ENCODE results near the gene CORIN. TPM values are rescaled to one million over a fixed set of nuclear protein-coding genes. Genes with fewer than 3 reads are reported as not detected.

CORIN gene
- total RNA-seq, 1 experiment from 2014 or later = 3.5 TPM

DNA sequence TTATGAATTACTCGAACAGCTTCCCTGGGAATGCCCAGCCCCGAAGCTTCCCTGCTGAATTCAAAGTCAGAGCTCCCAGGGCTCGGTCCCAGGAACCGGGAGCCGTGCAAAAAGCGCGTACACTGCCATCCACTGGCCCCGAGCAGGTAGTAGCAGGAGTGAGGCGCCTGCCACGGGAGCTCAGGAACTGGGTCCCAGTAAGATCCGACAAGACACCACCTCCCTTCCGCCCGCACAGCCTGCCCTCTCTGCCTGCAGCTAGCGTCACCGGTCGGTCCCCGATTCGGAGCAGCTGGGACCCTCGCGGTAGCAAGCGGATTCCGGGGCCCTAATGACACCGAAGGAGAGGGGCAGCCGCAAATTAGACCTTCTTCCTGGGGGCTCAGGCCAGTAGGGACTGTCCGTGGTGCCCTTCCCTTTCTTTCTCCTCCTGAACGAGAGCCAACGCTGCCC, 1.2 kb downstream of the CORIN start:
- Histone ChIP-seq H3K79me2 (ENCODE audit: insufficient read depth, low read length) (no peaks in the 10 kb centered on the region), H3K4me2 (ENCODE audit: low read length) (no peak overlapping the region), H3K4me1 (ENCODE audit: control insufficient read depth in 1 of 2, insufficient read depth in 2 of 2, low read length in 2 of 2) (no peaks in the 10 kb centered on the region), H2AFZ (ENCODE audit: low read depth, low read length, poor library complexity, severe bottlenecking) (no peak overlapping the region), H3K4me3 (replicated peaks in 1 of 2; ENCODE audit: low read depth in 1 of 2, low read length in 2 of 2) (no peak overlapping the region), H3K9me2 (ENCODE audit: insufficient read depth) (no peaks in the 10 kb centered on the region), H3K27me3 (ENCODE audit: insufficient read depth, low read length) (no peaks in the 10 kb centered on the region), H3K27ac (ENCODE audit: low read depth, low read length) (no peak overlapping the region), H3K36me3 (ENCODE audit: control insufficient read depth in 1 of 2, insufficient read depth in 2 of 2, low read length in 2 of 2) (no peaks in the 10 kb centered on the region; a peak in 1 of 4 replicates), H3K9me3 (ENCODE audit: control insufficient read depth in 1 of 2, insufficient read depth in 1 of 2, low read depth in 1 of 2, low read length in 2 of 2) (no peaks in the 10 kb centered on the region), H4K20me1 (ENCODE audit: insufficient read depth) (no peaks in the 10 kb centered on the region), H3K9ac (ENCODE audit: low read length) (no peak overlapping the region)
- intact Hi-C loops (cut with micrococcal nuclease) = loop anchor here (10.0 kb wide), 1 partner anchor 132 kb away; no protein-coding TSS in a partner anchor
- BruUV-seq (replicated peaks) = no TSS peak
- TF ChIP-seq SIN3A (IDR thresholded peaks at IDR 0.05; ENCODE audit: low read depth) = no peak
- TF ChIP-seq, protein P1, sequence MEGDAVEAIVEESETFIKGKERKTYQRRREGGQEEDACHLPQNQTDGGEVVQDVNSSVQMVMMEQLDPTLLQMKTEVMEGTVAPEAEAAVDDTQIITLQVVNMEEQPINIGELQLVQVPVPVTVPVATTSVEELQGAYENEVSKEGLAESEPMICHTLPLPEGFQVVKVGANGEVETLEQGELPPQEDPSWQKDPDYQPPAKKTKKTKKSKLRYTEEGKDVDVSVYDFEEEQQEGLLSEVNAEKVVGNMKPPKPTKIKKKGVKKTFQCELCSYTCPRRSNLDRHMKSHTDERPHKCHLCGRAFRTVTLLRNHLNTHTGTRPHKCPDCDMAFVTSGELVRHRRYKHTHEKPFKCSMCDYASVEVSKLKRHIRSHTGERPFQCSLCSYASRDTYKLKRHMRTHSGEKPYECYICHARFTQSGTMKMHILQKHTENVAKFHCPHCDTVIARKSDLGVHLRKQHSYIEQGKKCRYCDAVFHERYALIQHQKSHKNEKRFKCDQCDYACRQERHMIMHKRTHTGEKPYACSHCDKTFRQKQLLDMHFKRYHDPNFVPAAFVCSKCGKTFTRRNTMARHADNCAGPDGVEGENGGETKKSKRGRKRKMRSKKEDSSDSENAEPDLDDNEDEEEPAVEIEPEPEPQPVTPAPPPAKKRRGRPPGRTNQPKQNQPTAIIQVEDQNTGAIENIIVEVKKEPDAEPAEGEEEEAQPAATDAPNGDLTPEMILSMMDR (IDR thresholded peaks at IDR 0.05 in 2 of 3, conservative IDR thresholded peaks at IDR 0.05 in 1 of 3; ENCODE audit: borderline replicate concordance in 1 of 3, insufficient read depth in 1 of 3, low read depth in 2 of 3, low read length in 2 of 3) = peak in 1 of 3 experiments; percentile 27; a peak in 2 of 6 replicates
- ATAC-seq (peak; percentile 74), DNase-seq (ENCODE audit: low read depth, low spot score) (no peak)
- POLR2A ChIA-PET = no interaction called here
- RAD21 ChIA-PET (ENCODE audit: low non-redundant PET in 1 of 2, low total read pairs in 2 of 2, uncharacterized antibody in 2 of 2, unreplicated experiment in 2 of 2) = no interaction called here
- CTCF ChIA-PET = no interaction called here

DNA sequence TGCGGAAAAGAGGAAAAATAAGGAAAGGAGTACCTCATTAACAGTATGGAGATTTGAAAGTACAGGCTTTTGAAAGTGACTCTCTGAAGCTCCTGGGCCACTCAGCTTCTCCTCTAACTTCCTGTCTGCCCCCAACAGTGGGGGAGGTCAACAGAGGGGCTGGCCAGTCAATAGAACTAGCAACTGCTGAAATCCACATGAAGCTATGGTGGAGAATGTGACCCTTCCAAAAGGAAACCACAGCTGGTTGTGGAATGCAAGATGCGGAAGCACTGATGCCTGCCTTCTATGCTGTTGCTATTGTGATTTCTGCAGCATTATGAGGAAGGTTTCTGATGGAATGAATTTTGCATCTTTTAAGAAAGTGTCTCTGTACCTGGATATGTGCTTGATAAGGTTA, 2.4 kb downstream of the CORIN start:
- DNase-seq (ENCODE audit: low read depth, low spot score) = no peak
- CTCF ChIA-PET = no interaction called here
- Histone ChIP-seq H3K79me2 (ENCODE audit: insufficient read depth, low read length) (no peaks in the 10 kb centered on the region), H3K4me3 (replicated peaks in 1 of 2; ENCODE audit: low read depth in 1 of 2, low read length in 2 of 2) (no peak overlapping the region), H3K4me1 (ENCODE audit: control insufficient read depth in 1 of 2, insufficient read depth in 2 of 2, low read length in 2 of 2) (no peaks in the 10 kb centered on the region), H3K36me3 (ENCODE audit: control insufficient read depth in 1 of 2, insufficient read depth in 2 of 2, low read length in 2 of 2) (no peaks in the 10 kb centered on the region), H3K9me3 (ENCODE audit: control insufficient read depth in 1 of 2, insufficient read depth in 1 of 2, low read depth in 1 of 2, low read length in 2 of 2) (no peaks in the 10 kb centered on the region), H2AFZ (ENCODE audit: low read depth, low read length, poor library complexity, severe bottlenecking) (no peak overlapping the region), H3K27me3 (ENCODE audit: insufficient read depth, low read length) (no peaks in the 10 kb centered on the region), H4K20me1 (ENCODE audit: insufficient read depth) (no peaks in the 10 kb centered on the region), H3K9ac (ENCODE audit: low read length) (no peak overlapping the region), H3K27ac (ENCODE audit: low read depth, low read length) (no peak overlapping the region), H3K4me2 (ENCODE audit: low read length) (no peak overlapping the region), H3K9me2 (ENCODE audit: insufficient read depth) (no peaks in the 10 kb centered on the region)
- no peak for ATAC-seq
- no TSS peak for BruUV-seq (replicated peaks)
- intact Hi-C loops (cut with micrococcal nuclease) = loop anchor here (10.0 kb wide), 1 partner anchor 131 kb away; no protein-coding TSS in a partner anchor
- POLR2A ChIA-PET = no interaction called here
- RAD21 ChIA-PET (ENCODE audit: low non-redundant PET in 1 of 2, low total read pairs in 2 of 2, uncharacterized antibody in 2 of 2, unreplicated experiment in 2 of 2) = no interaction called here
- TF ChIP-seq YY1 (IDR thresholded peaks at IDR 0.05; ENCODE audit: extremely low read depth, insufficient replicate concordance, low read depth, low read length) (no peak), ZNF274 (IDR thresholded peaks at IDR 0.05; ENCODE audit: low read depth, low read length) (no peak), FOSL1 (IDR thresholded peaks at IDR 0.05; ENCODE audit: low read depth) (no peak), SP1 (IDR thresholded peaks at IDR 0.05; ENCODE audit: low read depth) (no peak), EGR1 (IDR thresholded peaks at IDR 0.05; ENCODE audit: low read depth) (no peak), ZFX (IDR thresholded peaks at IDR 0.05) (no peak)
- TF ChIP-seq, protein P2, sequence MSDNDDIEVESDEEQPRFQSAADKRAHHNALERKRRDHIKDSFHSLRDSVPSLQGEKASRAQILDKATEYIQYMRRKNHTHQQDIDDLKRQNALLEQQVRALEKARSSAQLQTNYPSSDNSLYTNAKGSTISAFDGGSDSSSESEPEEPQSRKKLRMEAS (IDR thresholded peaks at IDR 0.05) = no peak
- TF ChIP-seq, protein P3, sequence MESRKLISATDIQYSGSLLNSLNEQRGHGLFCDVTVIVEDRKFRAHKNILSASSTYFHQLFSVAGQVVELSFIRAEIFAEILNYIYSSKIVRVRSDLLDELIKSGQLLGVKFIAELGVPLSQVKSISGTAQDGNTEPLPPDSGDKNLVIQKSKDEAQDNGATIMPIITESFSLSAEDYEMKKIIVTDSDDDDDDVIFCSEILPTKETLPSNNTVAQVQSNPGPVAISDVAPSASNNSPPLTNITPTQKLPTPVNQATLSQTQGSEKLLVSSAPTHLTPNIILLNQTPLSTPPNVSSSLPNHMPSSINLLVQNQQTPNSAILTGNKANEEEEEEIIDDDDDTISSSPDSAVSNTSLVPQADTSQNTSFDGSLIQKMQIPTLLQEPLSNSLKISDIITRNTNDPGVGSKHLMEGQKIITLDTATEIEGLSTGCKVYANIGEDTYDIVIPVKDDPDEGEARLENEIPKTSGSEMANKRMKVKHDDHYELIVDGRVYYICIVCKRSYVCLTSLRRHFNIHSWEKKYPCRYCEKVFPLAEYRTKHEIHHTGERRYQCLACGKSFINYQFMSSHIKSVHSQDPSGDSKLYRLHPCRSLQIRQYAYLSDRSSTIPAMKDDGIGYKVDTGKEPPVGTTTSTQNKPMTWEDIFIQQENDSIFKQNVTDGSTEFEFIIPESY (IDR thresholded peaks at IDR 0.05; ENCODE audit: extremely low read depth, insufficient replicate concordance, low read length) = no peak
- TF ChIP-seq, protein P1 (IDR thresholded peaks at IDR 0.05 in 2 of 3, conservative IDR thresholded peaks at IDR 0.05 in 1 of 3; ENCODE audit: borderline replicate concordance in 1 of 3, insufficient read depth in 1 of 3, low read depth in 2 of 3, low read length in 2 of 3) = no peak
- TF ChIP-seq, protein P4, sequence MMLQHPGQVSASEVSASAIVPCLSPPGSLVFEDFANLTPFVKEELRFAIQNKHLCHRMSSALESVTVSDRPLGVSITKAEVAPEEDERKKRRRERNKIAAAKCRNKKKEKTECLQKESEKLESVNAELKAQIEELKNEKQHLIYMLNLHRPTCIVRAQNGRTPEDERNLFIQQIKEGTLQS (IDR thresholded peaks at IDR 0.05) = no peak

All from HCT116 (cell line).